OCI-LY3 (cell line): Measurements from ENCODE around the gene NCK2.

Source experiments
- H2AFZ ChIP-seq: fragments of 200-600, 300-600 bp; shearing (Covaris generic); 2 replicates; pipeline ENCODE4 v1.6.0; 2014; ENCODE audit warnings: antibody characterized with exemption, low read depth, low read length
- H3K27ac ChIP-seq: fragments of 200-600, 300-600 bp; sonication (generic); 2 replicates; pipeline ENCODE4 v1.5.1; 2014; ENCODE audit warnings: mild to moderate bottlenecking, low read length, moderate library complexity, mixed read lengths
- H3K27me3 ChIP-seq: fragments of 200-600, 300-600 bp; sonication (generic); 2 replicates; pipeline ENCODE4 v1.6.1; 2014; ENCODE audit warnings: low read depth, low read length, mixed read lengths
- H3K36me3 ChIP-seq: fragments of 200-600, 300-600 bp; sonication (generic); replicated peaks from 2 replicates; pipeline ENCODE3; 2014; ENCODE audit warnings: low read depth, low read length, mixed read lengths
- H3K4me1 ChIP-seq: fragments of 300-600, 200-600 bp; sonication (generic); 2 replicates; pipeline ENCODE4 v1.6.1; 2014; ENCODE audit warnings: low read length, mixed read lengths
- H3K4me2 ChIP-seq: fragments of 200-600, 300-600 bp; sonication (generic); 2 replicates; pipeline ENCODE4 v1.6.1; 2014; ENCODE audit warnings: low read length, mixed read lengths
- H3K4me3 ChIP-seq: fragments of 300-600, 200-600 bp; sonication (generic); 2 replicates; pipeline ENCODE4 v1.5.1; 2014; ENCODE audit warnings: antibody characterized with exemption, mild to moderate bottlenecking, low read length, moderate library complexity
- H3K79me2 ChIP-seq: fragments of 300-600, 200-600 bp; shearing (Covaris generic); 2 replicates; pipeline ENCODE4 v1.6.1; 2014; ENCODE audit warnings: mild to moderate bottlenecking, low read length, mixed read lengths
- H3K9ac ChIP-seq: fragments of 300-600, 200-600 bp; shearing (Covaris generic); 2 replicates; pipeline ENCODE4 v1.6.0; 2014; ENCODE audit warnings: mild to moderate bottlenecking, low read length, moderate library complexity
- H3K9me3 ChIP-seq: fragments of 200-600, 300-600 bp; shearing (Covaris generic); 2 replicates; pipeline ENCODE4 v1.6.1; 2014; ENCODE audit warnings: low read length, mixed read lengths; ENCODE audit not compliant: insufficient read depth
- H4K20me1 ChIP-seq: fragments of 200-600, 300-600 bp; sonication (generic); 2 replicates; pipeline ENCODE4 v1.6.1; 2016; ENCODE audit warnings: low read length, mixed read lengths; ENCODE audit not compliant: insufficient read depth
- EZH2phosphoT487 ChIP-seq: fragments of 200-600 bp; shearing (Covaris generic); IDR thresholded peaks from 2 replicates; pipeline ENCODE4 v1.6.1; 2018; ENCODE audit warnings: antibody characterized with exemption, mixed run types, low read depth
- TF ChIP-seq, protein P1 (sequence below): fragments of 200-600, 300-600 bp; sonication (generic); IDR thresholded peaks from 2 replicates; pipeline ENCODE4 v1.5.1; 2014; ENCODE audit warnings: antibody characterized with exemption, low read length, low read depth

NCK2 gene

DNA sequence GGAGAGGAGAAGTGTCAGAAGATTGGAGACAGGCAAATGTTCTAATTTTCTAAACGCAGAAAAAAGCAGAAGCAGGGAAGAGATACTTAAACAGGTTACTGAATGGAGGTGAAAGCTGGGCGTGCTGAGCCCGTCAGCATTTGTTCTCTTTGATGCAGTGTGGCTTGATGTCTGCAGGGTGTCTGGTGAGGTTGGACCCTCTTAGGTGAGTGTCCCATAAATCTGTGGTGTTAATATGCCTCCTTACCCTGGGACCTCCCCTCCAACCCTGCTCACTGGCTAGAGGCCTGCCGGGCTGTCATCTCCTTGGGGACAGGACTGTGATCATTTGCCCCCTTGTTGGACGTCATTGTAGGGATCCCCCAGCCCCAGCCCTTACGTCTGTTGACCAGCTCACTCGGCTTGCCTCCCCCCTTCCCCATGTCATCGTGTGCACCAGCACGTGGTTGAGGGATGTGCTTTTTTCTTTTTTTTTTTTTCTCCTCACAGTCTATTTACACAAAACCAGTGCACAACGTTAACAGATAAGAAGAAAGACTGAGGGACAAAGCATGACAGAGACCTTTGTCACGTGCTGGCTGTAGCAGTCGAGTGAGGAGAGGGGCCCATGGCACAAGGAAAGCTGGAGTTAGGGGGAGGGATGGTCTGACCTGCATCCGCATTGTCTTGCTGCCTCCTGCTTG, 56.4 kb downstream of the NCK2 start:
- no peak overlapping the region for H3K9ac ChIP-seq
- peaks cover 44% of the 10 kb centered on the region for H3K4me1 ChIP-seq
- H3K36me3 ChIP-seq: no peaks in the 10 kb centered on the region
- no peak overlapping the region for H2AFZ ChIP-seq
- H3K27me3 ChIP-seq: no peaks in the 10 kb centered on the region
- no peaks in the 10 kb centered on the region for H3K9me3 ChIP-seq
- peaks cover 69% of the 10 kb centered on the region for H3K79me2 ChIP-seq
- TF ChIP-seq, protein P1, sequence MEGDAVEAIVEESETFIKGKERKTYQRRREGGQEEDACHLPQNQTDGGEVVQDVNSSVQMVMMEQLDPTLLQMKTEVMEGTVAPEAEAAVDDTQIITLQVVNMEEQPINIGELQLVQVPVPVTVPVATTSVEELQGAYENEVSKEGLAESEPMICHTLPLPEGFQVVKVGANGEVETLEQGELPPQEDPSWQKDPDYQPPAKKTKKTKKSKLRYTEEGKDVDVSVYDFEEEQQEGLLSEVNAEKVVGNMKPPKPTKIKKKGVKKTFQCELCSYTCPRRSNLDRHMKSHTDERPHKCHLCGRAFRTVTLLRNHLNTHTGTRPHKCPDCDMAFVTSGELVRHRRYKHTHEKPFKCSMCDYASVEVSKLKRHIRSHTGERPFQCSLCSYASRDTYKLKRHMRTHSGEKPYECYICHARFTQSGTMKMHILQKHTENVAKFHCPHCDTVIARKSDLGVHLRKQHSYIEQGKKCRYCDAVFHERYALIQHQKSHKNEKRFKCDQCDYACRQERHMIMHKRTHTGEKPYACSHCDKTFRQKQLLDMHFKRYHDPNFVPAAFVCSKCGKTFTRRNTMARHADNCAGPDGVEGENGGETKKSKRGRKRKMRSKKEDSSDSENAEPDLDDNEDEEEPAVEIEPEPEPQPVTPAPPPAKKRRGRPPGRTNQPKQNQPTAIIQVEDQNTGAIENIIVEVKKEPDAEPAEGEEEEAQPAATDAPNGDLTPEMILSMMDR: no peak
- no peak for TF ChIP-seq EZH2phosphoT487
- H3K27ac ChIP-seq: no peak overlapping the region
- H3K4me2 ChIP-seq: peak overlapping the region; percentile 18
- H4K20me1 ChIP-seq: peaks cover 83% of the 10 kb centered on the region
- H3K4me3 ChIP-seq: no peak overlapping the region

DNA sequence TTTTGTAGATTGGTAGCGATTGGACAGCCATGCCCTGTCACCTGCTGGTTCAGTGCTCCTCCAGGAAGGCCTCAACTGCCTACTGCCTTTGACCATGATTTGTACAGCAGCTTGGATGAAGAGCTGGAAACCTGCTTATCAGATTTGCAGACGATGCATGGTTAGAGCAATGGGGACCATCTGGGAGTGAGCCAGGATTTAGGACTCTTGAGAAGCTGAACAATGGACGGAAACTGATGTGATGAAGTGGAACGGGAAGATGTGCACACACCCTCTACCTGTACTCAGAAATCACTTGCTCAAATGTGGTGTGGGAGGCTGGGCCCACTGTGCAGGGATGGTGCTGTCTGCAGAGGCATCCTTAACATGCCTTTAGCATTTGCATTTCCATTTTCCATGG, 57.2 kb downstream of the NCK2 start:
- no peaks in the 10 kb centered on the region for H3K27me3 ChIP-seq
- H3K79me2 ChIP-seq: peaks cover 69% of the 10 kb centered on the region
- peaks cover 78% of the 10 kb centered on the region for H4K20me1 ChIP-seq
- no peak overlapping the region for H3K27ac ChIP-seq
- no peak overlapping the region for H3K4me3 ChIP-seq
- H3K4me1 ChIP-seq: peaks cover 44% of the 10 kb centered on the region
- H3K9ac ChIP-seq: no peak overlapping the region
- no peaks in the 10 kb centered on the region for H3K9me3 ChIP-seq
- H2AFZ ChIP-seq: no peak overlapping the region
- H3K36me3 ChIP-seq: no peaks in the 10 kb centered on the region
- no peak for TF ChIP-seq EZH2phosphoT487
- TF ChIP-seq, protein P1: no peak
- H3K4me2 ChIP-seq: no peak overlapping the region

DNA sequence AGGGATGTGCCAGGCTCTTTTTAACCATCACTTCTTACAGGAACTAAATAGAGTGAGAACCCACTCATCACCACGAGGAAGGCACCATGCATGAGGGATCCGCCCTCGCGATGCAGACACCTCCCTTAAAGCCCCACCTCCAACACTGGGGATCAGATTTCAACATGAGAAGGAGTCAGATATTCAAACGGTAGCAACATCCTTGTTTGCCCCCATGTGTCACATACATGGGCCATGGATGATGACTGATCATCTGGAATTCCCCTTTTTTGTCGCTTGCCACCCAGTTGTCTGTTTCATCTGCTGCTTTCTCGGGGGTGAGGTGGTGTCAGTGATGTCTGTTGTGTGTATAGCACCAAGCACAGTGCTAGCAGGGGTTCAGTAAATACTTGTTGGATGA, 57.9 kb downstream of the NCK2 start:
- no peak overlapping the region for H3K9ac ChIP-seq
- H3K9me3 ChIP-seq: no peaks in the 10 kb centered on the region
- no peak overlapping the region for H2AFZ ChIP-seq
- H3K27ac ChIP-seq: no peak overlapping the region
- no peaks in the 10 kb centered on the region for H3K36me3 ChIP-seq
- no peaks in the 10 kb centered on the region for H3K27me3 ChIP-seq
- peak overlapping the region; percentile 27 for H3K4me2 ChIP-seq
- 0 out of 2 replicates have a peak overlapping the region, but pooled peaks have one; percentile 1 for H3K4me3 ChIP-seq
- peaks cover 72% of the 10 kb centered on the region for H4K20me1 ChIP-seq
- peaks cover 44% of the 10 kb centered on the region for H3K4me1 ChIP-seq
- TF ChIP-seq, protein P1: no peak
- no peak for TF ChIP-seq EZH2phosphoT487
- peaks cover 64% of the 10 kb centered on the region for H3K79me2 ChIP-seq

DNA sequence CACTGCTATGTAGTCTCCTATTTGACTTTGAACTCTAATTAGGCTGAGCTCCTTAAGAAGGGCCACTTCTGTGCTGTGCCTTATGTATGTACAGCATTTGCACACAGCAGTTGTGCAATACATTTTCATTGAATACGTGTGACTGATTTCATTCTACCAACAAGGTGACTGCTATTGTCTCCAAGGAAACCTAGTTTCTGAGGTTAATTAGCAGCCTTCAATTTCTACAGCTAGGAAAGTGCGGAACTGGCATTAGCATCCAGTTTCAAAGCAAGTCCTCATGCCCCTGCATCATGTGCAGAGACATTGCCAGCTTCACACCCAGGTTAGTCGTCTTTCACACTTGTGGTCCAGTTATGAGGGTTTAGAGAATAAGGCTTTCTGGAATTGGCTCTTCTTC, 58.6 kb downstream of the NCK2 start:
- Histone ChIP-seq H3K9ac (no peak overlapping the region), H3K36me3 (no peaks in the 10 kb centered on the region), H2AFZ (no peak overlapping the region), H3K9me3 (no peaks in the 10 kb centered on the region), H4K20me1 (peaks cover 66% of the 10 kb centered on the region), H3K79me2 (peaks cover 64% of the 10 kb centered on the region), H3K4me1 (peaks cover 40% of the 10 kb centered on the region), H3K27me3 (no peaks in the 10 kb centered on the region), H3K4me3 (no peak overlapping the region), H3K27ac (no peak overlapping the region), H3K4me2 (0 out of 2 replicates have a peak overlapping the region, but pooled peaks have one; percentile 27)
- TF ChIP-seq, protein P1: no peak
- TF ChIP-seq EZH2phosphoT487: no peak
